ENCODE data around the gene ARF1. TPM values are rescaled to one million over a fixed set of nuclear protein-coding genes. Genes with fewer than 3 reads are reported as not detected.

The ARF1 gene
- total RNA-seq, 1 experiment from 2014 or later: 107 TPM

GRCh38 chr1:228059634-228060457, 22.7 kb upstream of the ARF1 start:
- no peak overlapping the region for H3K4me3 ChIP-seq (ENCODE audit: low read length)
- no peaks in the 10 kb centered on the region for H3K27me3 ChIP-seq (ENCODE audit: low read length)

GRCh38 chr1:228060458-228061190, 21.9 kb upstream of the ARF1 start:
- Histone ChIP-seq H3K9ac (ENCODE audit: low read length) (no peak overlapping the region), H2AFZ (ENCODE audit: low read length) (no peak overlapping the region), H3K4me2 (ENCODE audit: low read depth, low read length, poor library complexity, severe bottlenecking) (no peak overlapping the region), H3K27me3 (ENCODE audit: low read length) (no peaks in the 10 kb centered on the region), H3K36me3 (ENCODE audit: insufficient read depth, low read length) (no peaks in the 10 kb centered on the region), H3K4me1 (ENCODE audit: low read length) (no peaks in the 10 kb centered on the region), H4K20me1 (ENCODE audit: insufficient read depth, low read depth, low read length) (no peaks in the 10 kb centered on the region), H3K9me3 (ENCODE audit: low read length) (no peaks in the 10 kb centered on the region), H3K27ac (ENCODE audit: low read length) (no peak overlapping the region), H3K9me2 (replicated peaks; ENCODE audit: insufficient read depth, low read length) (no peaks in the 10 kb centered on the region), H3K4me3 (ENCODE audit: low read length) (no peak overlapping the region), H3K79me2 (ENCODE audit: low read length) (no peaks in the 10 kb centered on the region)
- DNase-seq: no peak

More at GRCh38 chr1:228059634-228060457, 22.7 kb upstream of the ARF1 start:
- Histone ChIP-seq H3K79me2 (ENCODE audit: low read length) (no peaks in the 10 kb centered on the region), H3K4me1 (ENCODE audit: low read length) (no peaks in the 10 kb centered on the region), H3K9ac (ENCODE audit: low read length) (no peak overlapping the region), H3K9me3 (ENCODE audit: low read length) (no peaks in the 10 kb centered on the region), H3K36me3 (ENCODE audit: insufficient read depth, low read length) (no peaks in the 10 kb centered on the region), H3K27ac (ENCODE audit: low read length) (no peak overlapping the region), H4K20me1 (ENCODE audit: insufficient read depth, low read depth, low read length) (no peaks in the 10 kb centered on the region), H3K9me2 (replicated peaks; ENCODE audit: insufficient read depth, low read length) (no peaks in the 10 kb centered on the region), H2AFZ (ENCODE audit: low read length) (no peak overlapping the region), H3K4me2 (ENCODE audit: low read depth, low read length, poor library complexity, severe bottlenecking) (no peak overlapping the region)
- DNase-seq: peak; percentile 71

GRCh38 chr1:228061411-228062084, 21.0 kb upstream of the ARF1 start:
- Histone ChIP-seq H3K9ac (ENCODE audit: low read length) (no peak overlapping the region), H3K4me2 (ENCODE audit: low read depth, low read length, poor library complexity, severe bottlenecking) (no peak overlapping the region), H3K27me3 (ENCODE audit: low read length) (no peaks in the 10 kb centered on the region), H2AFZ (ENCODE audit: low read length) (no peak overlapping the region), H3K9me3 (ENCODE audit: low read length) (no peaks in the 10 kb centered on the region), H3K9me2 (replicated peaks; ENCODE audit: insufficient read depth, low read length) (no peaks in the 10 kb centered on the region), H4K20me1 (ENCODE audit: insufficient read depth, low read depth, low read length) (no peaks in the 10 kb centered on the region), H3K27ac (ENCODE audit: low read length) (no peak overlapping the region), H3K4me1 (ENCODE audit: low read length) (no peaks in the 10 kb centered on the region), H3K79me2 (ENCODE audit: low read length) (no peaks in the 10 kb centered on the region), H3K4me3 (ENCODE audit: low read length) (no peak overlapping the region), H3K36me3 (ENCODE audit: insufficient read depth, low read length) (no peaks in the 10 kb centered on the region)
- no peak for DNase-seq

- Histone ChIP-seq H3K9me3 (ENCODE audit: low read length) (no peaks in the 10 kb centered on the region), H3K4me2 (ENCODE audit: low read depth, low read length, poor library complexity, severe bottlenecking) (no peak overlapping the region), H3K36me3 (ENCODE audit: insufficient read depth, low read length) (no peaks in the 10 kb centered on the region), H3K79me2 (ENCODE audit: low read length) (no peaks in the 10 kb centered on the region), H3K27me3 (ENCODE audit: low read length) (no peaks in the 10 kb centered on the region), H4K20me1 (ENCODE audit: insufficient read depth, low read depth, low read length) (no peaks in the 10 kb centered on the region), H3K9me2 (replicated peaks; ENCODE audit: insufficient read depth, low read length) (no peaks in the 10 kb centered on the region), H2AFZ (ENCODE audit: low read length) (no peak overlapping the region), H3K4me3 (ENCODE audit: low read length) (no peak overlapping the region), H3K4me1 (ENCODE audit: low read length) (no peaks in the 10 kb centered on the region), H3K9ac (ENCODE audit: low read length) (no peak overlapping the region), H3K27ac (ENCODE audit: low read length) (no peak overlapping the region)
- DNase-seq: no peak
These were observed 20.3 kb upstream of the ARF1 start for GRCh38 chr1:228062085-228062791.

- Histone ChIP-seq H3K9me2 (replicated peaks; ENCODE audit: insufficient read depth, low read length) (no peaks in the 10 kb centered on the region), H2AFZ (ENCODE audit: low read length) (no peak overlapping the region), H3K4me3 (ENCODE audit: low read length) (no peak overlapping the region), H4K20me1 (ENCODE audit: insufficient read depth, low read depth, low read length) (no peaks in the 10 kb centered on the region), H3K9ac (ENCODE audit: low read length) (no peak overlapping the region), H3K4me1 (ENCODE audit: low read length) (no peaks in the 10 kb centered on the region), H3K79me2 (ENCODE audit: low read length) (no peaks in the 10 kb centered on the region), H3K9me3 (ENCODE audit: low read length) (no peaks in the 10 kb centered on the region), H3K27ac (ENCODE audit: low read length) (no peak overlapping the region), H3K27me3 (ENCODE audit: low read length) (no peaks in the 10 kb centered on the region), H3K36me3 (ENCODE audit: insufficient read depth, low read length) (no peaks in the 10 kb centered on the region), H3K4me2 (ENCODE audit: low read depth, low read length, poor library complexity, severe bottlenecking) (no peak overlapping the region)
- no peak for DNase-seq
These were observed 19.7 kb upstream of the ARF1 start for GRCh38 chr1:228062812-228063211.

- H3K79me2 ChIP-seq (ENCODE audit: low read length): no peaks in the 10 kb centered on the region
- H3K9me2 ChIP-seq (replicated peaks; ENCODE audit: insufficient read depth, low read length): no peaks in the 10 kb centered on the region
- H3K9ac ChIP-seq (ENCODE audit: low read length): no peak overlapping the region
- H3K4me3 ChIP-seq (ENCODE audit: low read length): no peak overlapping the region
- H3K27me3 ChIP-seq (ENCODE audit: low read length): no peaks in the 10 kb centered on the region
- H3K4me2 ChIP-seq (ENCODE audit: low read depth, low read length, poor library complexity, severe bottlenecking): no peak overlapping the region
- H4K20me1 ChIP-seq (ENCODE audit: insufficient read depth, low read depth, low read length): no peaks in the 10 kb centered on the region
- no peak overlapping the region for H2AFZ ChIP-seq (ENCODE audit: low read length)
- DNase-seq: no peak
- H3K4me1 ChIP-seq (ENCODE audit: low read length): no peaks in the 10 kb centered on the region
- H3K9me3 ChIP-seq (ENCODE audit: low read length): no peaks in the 10 kb centered on the region
- no peak overlapping the region for H3K27ac ChIP-seq (ENCODE audit: low read length)
- no peaks in the 10 kb centered on the region for H3K36me3 ChIP-seq (ENCODE audit: insufficient read depth, low read length)
These were observed 19.0 kb upstream of the ARF1 start for GRCh38 chr1:228063251-228064191.

- H4K20me1 ChIP-seq (ENCODE audit: insufficient read depth, low read depth, low read length): no peaks in the 10 kb centered on the region
- no peak overlapping the region for H3K4me2 ChIP-seq (ENCODE audit: low read depth, low read length, poor library complexity, severe bottlenecking)
- no peaks in the 10 kb centered on the region for H3K27me3 ChIP-seq (ENCODE audit: low read length)
- H3K4me3 ChIP-seq (ENCODE audit: low read length): no peak overlapping the region
- no peak overlapping the region for H2AFZ ChIP-seq (ENCODE audit: low read length)
- H3K4me1 ChIP-seq (ENCODE audit: low read length): no peaks in the 10 kb centered on the region
- H3K9ac ChIP-seq (ENCODE audit: low read length): no peak overlapping the region
- H3K36me3 ChIP-seq (ENCODE audit: insufficient read depth, low read length): no peaks in the 10 kb centered on the region
- H3K9me3 ChIP-seq (ENCODE audit: low read length): no peaks in the 10 kb centered on the region
- H3K79me2 ChIP-seq (ENCODE audit: low read length): no peaks in the 10 kb centered on the region
- H3K27ac ChIP-seq (ENCODE audit: low read length): no peak overlapping the region
- no peaks in the 10 kb centered on the region for H3K9me2 ChIP-seq (replicated peaks; ENCODE audit: insufficient read depth, low read length)
- DNase-seq: no peak
These were observed 18.2 kb upstream of the ARF1 start for GRCh38 chr1:228064296-228064695.
